HepG2 (cell line): ENCODE results near the gene MYO3B. TPM values are rescaled to one million over a fixed set of nuclear protein-coding genes. Genes with fewer than 3 reads are reported as not detected.

Experiments
- ARNT2 ChIP-seq: sonication (generic); formaldehyde crosslinking; IDR thresholded peaks from 2 replicates; pipeline ENCODE4 v1.8.0; 2022; ENCODE audit warnings: mild to moderate bottlenecking, low read depth, missing genetic modification reagents, moderate library complexity
- ARNTL ChIP-seq: sonication (generic); formaldehyde crosslinking; IDR thresholded peaks from 2 replicates; pipeline ENCODE4 v1.4.0; 2020; ENCODE audit warnings: mild to moderate bottlenecking, missing genetic modification reagents
- ATF7 ChIP-seq, 2 experiments: fragments of 450-650 bp in 1 of 2; sonication (generic) in 1 of 2; formaldehyde crosslinking in 1 of 2; IDR thresholded peaks; 2 replicates each; pipeline versions ENCODE4 v1.4.0 to v1.6.1; 2016 to 2020; ENCODE audit warnings: antibody characterized with exemption in 1 of 2, mild to moderate bottlenecking in 1 of 2, missing genetic modification reagents in 1 of 2
- FLYWCH1 ChIP-seq: sonication (generic); formaldehyde crosslinking; IDR thresholded peaks from 2 replicates; pipeline ENCODE4 v1.8.1; 2023; ENCODE audit warnings: mild to moderate bottlenecking, missing genetic modification reagents
- HHEX ChIP-seq: IDR thresholded peaks from 2 replicates; pipeline ENCODE4 v1.6.1; 2016; ENCODE audit warnings: control low read depth
- HMG20B ChIP-seq: conservative IDR thresholded peaks from 2 replicates; pipeline ENCODE4 v1.6.1; 2016; ENCODE audit warnings: missing genetic modification reagents, missing compliant biosample characterization
- HNRNPK ChIP-seq: fragments of 200-400 bp; formaldehyde crosslinking; IDR thresholded peaks from 2 replicates; pipeline ENCODE4 v1.6.1; 2018; ENCODE audit warnings: low read length, low read depth, moderate library complexity, mild to moderate bottlenecking; ENCODE audit not compliant: poor library complexity, severe bottlenecking
- MIER2 ChIP-seq: IDR thresholded peaks from 2 replicates; pipeline ENCODE4 v1.6.1; 2016; ENCODE audit warnings: missing biosample characterization, missing genetic modification reagents
- NBN ChIP-seq: fragments of 450-650 bp; conservative IDR thresholded peaks from 2 replicates; pipeline ENCODE4 v1.6.1; 2017
- NR2F2 ChIP-seq: IDR thresholded peaks from 2 replicates; pipeline ENCODE4 v1.6.1; 2012; ENCODE audit warnings: low read depth, inconsistent platforms, borderline replicate concordance
- PHF8 ChIP-seq: sonication (generic); formaldehyde crosslinking; IDR thresholded peaks from 2 replicates; pipeline ENCODE4 v1.5.0; 2020; ENCODE audit warnings: missing genetic modification reagents
- PLRG1 ChIP-seq: fragments of 450-650 bp; conservative IDR thresholded peaks from 2 replicates; pipeline ENCODE4 v1.6.1; 2016
- PRMT3 ChIP-seq: sonication (generic); formaldehyde crosslinking; IDR thresholded peaks from 2 replicates; pipeline ENCODE4 v1.8.1; 2022; ENCODE audit warnings: low read depth, mild to moderate bottlenecking, moderate library complexity, missing genetic modification reagents, borderline replicate concordance
- ZBTB20 ChIP-seq: sonication (generic); formaldehyde crosslinking; IDR thresholded peaks from 2 replicates; pipeline ENCODE4 v1.8.1; 2023; ENCODE audit warnings: missing genetic modification reagents, low read depth, mild to moderate bottlenecking, borderline replicate concordance
- ZBTB34 ChIP-seq: sonication (generic); formaldehyde crosslinking; IDR thresholded peaks from 2 replicates; pipeline ENCODE4 v1.8.0; 2022; ENCODE audit warnings: mild to moderate bottlenecking, missing genetic modification reagents
- ZNF18 ChIP-seq: sonication (generic); formaldehyde crosslinking; IDR thresholded peaks from 2 replicates; pipeline ENCODE4 v1.8.0; 2022; ENCODE audit warnings: mild to moderate bottlenecking, missing genetic modification reagents; ENCODE audit not compliant: insufficient replicate concordance
- ZNF224 ChIP-seq: sonication (generic); formaldehyde crosslinking; IDR thresholded peaks from 2 replicates; pipeline ENCODE4 v1.5.0; 2020; ENCODE audit warnings: mild to moderate bottlenecking, missing genetic modification reagents
- ZNF446 ChIP-seq: sonication (generic); formaldehyde crosslinking; IDR thresholded peaks from 2 replicates; pipeline ENCODE4 v1.5.0; 2020; ENCODE audit warnings: mild to moderate bottlenecking, missing genetic modification reagents
- ZNF546 ChIP-seq: sonication (generic); formaldehyde crosslinking; conservative IDR thresholded peaks from 2 replicates; pipeline ENCODE4 v1.8.1; 2023; ENCODE audit warnings: mild to moderate bottlenecking, missing genetic modification reagents
- ZNF549 ChIP-seq: sonication (generic); formaldehyde crosslinking; IDR thresholded peaks from 2 replicates; pipeline ENCODE4 v1.5.0; 2020; ENCODE audit warnings: missing genetic modification reagents
- ZNF747 ChIP-seq: sonication (generic); formaldehyde crosslinking; IDR thresholded peaks from 2 replicates; pipeline ENCODE4 v1.8.1; 2023; ENCODE audit warnings: missing genetic modification reagents, mild to moderate bottlenecking, borderline replicate concordance
- ZNF782 ChIP-seq: sonication (generic); formaldehyde crosslinking; IDR thresholded peaks from 2 replicates; pipeline ENCODE4 v1.4.0; 2020; ENCODE audit warnings: missing genetic modification reagents, mild to moderate bottlenecking, borderline replicate concordance
- polyA plus RNA-seq, 8 experiments: library from polyadenylated mRNA; depleted of rRNA in 3 of 8; stranded (reverse) in 7 of 8; unstranded in 1 of 8; fragments of >200 nt; fragmentation: Illumina TruSeq in 4 of 8; extraction: Trizol in 4 of 8; gene quantifications; 2 replicates each; pipeline versions ENCODE4 v1.2.1 to v1.2.3, GENCODE V29; 2011 to 2016; ENCODE audit warnings: low read depth in 4 of 8, missing spikeins in 1 of 8, mixed read lengths in 1 of 8; ENCODE audit not compliant: insufficient read depth in 1 of 8
- total RNA-seq, 5 experiments: library from RNA; depleted of rRNA; stranded (reverse); fragments of >200 nt; fragmentation: Illumina TruSeq; extraction: Trizol; gene quantifications; 2 replicates each; pipeline ENCODE4 v1.2.3, GENCODE V29; 2016; ENCODE audit warnings: low read depth in 1 of 5
- TF ChIP-seq, protein P1 (sequence below): sonication (generic); formaldehyde crosslinking; IDR thresholded peaks from 2 replicates; pipeline ENCODE4 v1.4.0; 2020; ENCODE audit warnings: mild to moderate bottlenecking, low read depth, missing genetic modification reagents

Gene MYO3B
- total and polyA plus RNA-seq, 2 of the 13 experiments (the other 11 are each of a cell fraction or from before 2014, with no cell fraction given): 0.01 TPM; not detected in 1

GRCh38 chr2:170530803-170531564 is 353.0 kb downstream of the MYO3B start (continued):
- TF ChIP-seq NBN (no peak), ZNF446 (no peak), FLYWCH1 (CRISPR knock-in tag) (0 out of 2 replicates have a peak, but pooled peaks have one; percentile 27), ZNF224 (no peak), NR2F2 (no peak), ATF7 (IDR thresholded peaks at IDR 0.05) (no peak), ATF7 (CRISPR knock-in tag; IDR thresholded peaks at IDR 0.05) (no peak), ZNF549 (CRISPR knock-in tag) (no peak), ZNF18 (CRISPR knock-in tag) (no peak), HMG20B (CRISPR knock-in tag) (no peak), PHF8 (no peak), HHEX (CRISPR knock-in tag) (no peak), MIER2 (CRISPR knock-in tag) (no peak), PLRG1 (no peak), ZNF546 (CRISPR knock-in tag) (no peak), ARNTL (0 out of 2 replicates have a peak, but pooled peaks have one; percentile 48), PRMT3 (CRISPR knock-in tag) (no peak), HNRNPK (peak; percentile 50), ARNT2 (no peak), ZBTB20 (CRISPR knock-in tag) (no peak), ZBTB34 (CRISPR knock-in tag) (no peak), ZNF782 (CRISPR knock-in tag) (0 out of 2 replicates have a peak, but pooled peaks have one; percentile 58), ZNF747 (CRISPR knock-in tag) (0 out of 2 replicates have a peak, but pooled peaks have one; percentile 1)
- TF ChIP-seq, protein P1, sequence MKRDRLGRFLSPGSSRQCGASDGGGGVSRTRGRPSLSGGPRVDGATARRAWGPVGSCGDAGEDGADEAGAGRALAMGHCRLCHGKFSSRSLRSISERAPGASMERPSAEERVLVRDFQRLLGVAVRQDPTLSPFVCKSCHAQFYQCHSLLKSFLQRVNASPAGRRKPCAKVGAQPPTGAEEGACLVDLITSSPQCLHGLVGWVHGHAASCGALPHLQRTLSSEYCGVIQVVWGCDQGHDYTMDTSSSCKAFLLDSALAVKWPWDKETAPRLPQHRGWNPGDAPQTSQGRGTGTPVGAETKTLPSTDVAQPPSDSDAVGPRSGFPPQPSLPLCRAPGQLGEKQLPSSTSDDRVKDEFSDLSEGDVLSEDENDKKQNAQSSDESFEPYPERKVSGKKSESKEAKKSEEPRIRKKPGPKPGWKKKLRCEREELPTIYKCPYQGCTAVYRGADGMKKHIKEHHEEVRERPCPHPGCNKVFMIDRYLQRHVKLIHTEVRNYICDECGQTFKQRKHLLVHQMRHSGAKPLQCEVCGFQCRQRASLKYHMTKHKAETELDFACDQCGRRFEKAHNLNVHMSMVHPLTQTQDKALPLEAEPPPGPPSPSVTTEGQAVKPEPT: 0 out of 2 replicates have a peak, but pooled peaks have one; percentile 36
